Breast epithelium (tissue), 4 donors: ENCODE data around the gene AKAP8L. TPM values are rescaled to one million over a fixed set of nuclear protein-coding genes. Genes with fewer than 3 reads are reported as not detected.
"Not testable (repeated sequence)": the region's sequence is repeated elsewhere in the genome, so short reads cannot be mapped to it uniquely, and the experiment has no call there.

Source experiments
- DNase-seq, 2 donors: peaks; one replicate each; pipeline ENCODE4 v3.0.0-alpha.2; 2019; ENCODE audit warnings: low spot score in 2 of 2
- H3K27ac ChIP-seq, 2 donors: fragments of 200-600 bp; sonication (generic) in 1 of 2; one replicate each; pipeline ENCODE4 v1.5.1; 2016 to 2019; ENCODE audit warnings: mild to moderate bottlenecking in 1 of 2
- H3K27me3 ChIP-seq, 2 donors: fragments of 200-600 bp; sonication (generic) in 1 of 2; one replicate each; pipeline versions ENCODE4 v1.5.1 to v1.6.0; 2017 to 2019; ENCODE audit warnings: control low read depth in 1 of 2, mild to moderate bottlenecking in 1 of 2
- H3K36me3 ChIP-seq: fragments of 200-600 bp; one replicate; pipeline ENCODE4 v1.5.1; 2019
- H3K4me1 ChIP-seq, 2 donors: fragments of 200-600 bp; sonication (generic); one replicate each; pipeline ENCODE4 v1.5.1; 2016 to 2019; ENCODE audit warnings: control low read depth in 1 of 2
- H3K4me3 ChIP-seq, 3 donors: fragments of 200-600 bp; sonication (generic); 1 replicate in 2 of 3; 2 replicates in 1 of 3; pipeline ENCODE4 v1.5.1; 2016 to 2019; ENCODE audit warnings: mild to moderate bottlenecking in 3 of 3, moderate library complexity in 2 of 3
- H3K9me3 ChIP-seq, 2 donors: fragments of 200-600 bp; sonication (generic) in 1 of 2; one replicate each; pipeline ENCODE4 v1.5.1; 2016 to 2019; ENCODE audit warnings: control low read depth in 1 of 2
- POLR2A ChIP-seq: fragments of 450-650 bp; IDR thresholded peaks from one replicate; pipeline ENCODE4 v1.6.1; 2016; ENCODE audit warnings: antibody characterized with exemption, mild to moderate bottlenecking, moderate library complexity
- POLR2AphosphoS5 ChIP-seq, 3 donors: sonication (generic); formaldehyde crosslinking; IDR thresholded peaks; one replicate each; pipeline ENCODE4 v1.6.1; 2017; ENCODE audit warnings: antibody characterized with exemption in 3 of 3
- intact Hi-C: fragments of 100-400 bp; cut with DNase I; formaldehyde crosslinking; loops from one replicate; pipeline ENCODE4 v1.15.1; 2023; ENCODE audit warnings: low total_unique reads
- total RNA-seq, 3 donors: library from RNA; depleted of rRNA; stranded (reverse); fragments of >200 nt; gene quantifications; one replicate each; pipeline ENCODE4 v1.1.0, GENCODE V29; 2016
- TF ChIP-seq, protein P1 (sequence below), 3 donors: fragments of 450-650 bp; IDR thresholded peaks; one replicate each; pipeline ENCODE4 v1.5.1; 2016 to 2017; ENCODE audit warnings: antibody characterized with exemption in 3 of 3, mild to moderate bottlenecking in 3 of 3, moderate library complexity in 3 of 3

The AKAP8L gene
- total RNA-seq, 3 donors from 2014 or later: 77.6 to 141 (median 122) TPM

DNA sequence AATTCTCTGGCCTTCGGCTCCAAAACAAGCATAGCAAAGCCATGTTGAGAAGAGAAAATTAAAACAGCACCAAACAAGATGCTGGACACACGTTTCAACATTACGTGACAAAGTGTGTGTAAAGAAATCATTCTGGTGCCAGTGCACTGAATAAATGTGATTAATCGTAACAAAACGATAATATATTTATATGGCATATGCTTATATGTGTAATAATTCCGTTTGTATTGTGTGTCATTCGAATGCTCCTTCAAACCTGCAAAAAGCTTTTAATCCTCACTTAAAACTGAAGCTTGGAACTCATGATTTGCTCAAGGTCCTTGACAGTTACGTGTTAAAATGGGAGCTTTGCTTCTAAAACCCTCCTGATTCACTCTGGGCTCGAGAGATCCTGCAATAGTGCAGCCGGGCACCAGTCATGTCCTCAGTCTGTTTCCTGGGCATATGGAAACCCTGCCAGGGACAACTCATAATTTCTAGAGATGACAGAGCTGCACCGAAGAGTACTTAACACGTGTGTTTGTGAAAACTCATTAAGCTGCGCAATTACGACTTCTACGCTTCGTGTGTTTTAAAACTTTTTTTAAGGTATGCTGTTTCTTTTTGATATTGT is 731 bp upstream of the AKAP8L start:
- DNase-seq: no peak
- peak overlapping the region; percentile 71 to 100 (median 92) for H3K4me3 ChIP-seq
- H3K27me3 ChIP-seq: no peaks in the 10 kb centered on the region
- H3K36me3 ChIP-seq: peaks cover 6% of the 10 kb centered on the region
- H3K27ac ChIP-seq: peak overlapping the region in 1 of 2 donors; percentile 34
- intact Hi-C loops: no loop called here
- H3K9me3 ChIP-seq: no peaks in the 10 kb centered on the region
- peaks cover 0 to 14% of the 10 kb centered on the region in 2 donors for H3K4me1 ChIP-seq
- TF ChIP-seq, protein P1, sequence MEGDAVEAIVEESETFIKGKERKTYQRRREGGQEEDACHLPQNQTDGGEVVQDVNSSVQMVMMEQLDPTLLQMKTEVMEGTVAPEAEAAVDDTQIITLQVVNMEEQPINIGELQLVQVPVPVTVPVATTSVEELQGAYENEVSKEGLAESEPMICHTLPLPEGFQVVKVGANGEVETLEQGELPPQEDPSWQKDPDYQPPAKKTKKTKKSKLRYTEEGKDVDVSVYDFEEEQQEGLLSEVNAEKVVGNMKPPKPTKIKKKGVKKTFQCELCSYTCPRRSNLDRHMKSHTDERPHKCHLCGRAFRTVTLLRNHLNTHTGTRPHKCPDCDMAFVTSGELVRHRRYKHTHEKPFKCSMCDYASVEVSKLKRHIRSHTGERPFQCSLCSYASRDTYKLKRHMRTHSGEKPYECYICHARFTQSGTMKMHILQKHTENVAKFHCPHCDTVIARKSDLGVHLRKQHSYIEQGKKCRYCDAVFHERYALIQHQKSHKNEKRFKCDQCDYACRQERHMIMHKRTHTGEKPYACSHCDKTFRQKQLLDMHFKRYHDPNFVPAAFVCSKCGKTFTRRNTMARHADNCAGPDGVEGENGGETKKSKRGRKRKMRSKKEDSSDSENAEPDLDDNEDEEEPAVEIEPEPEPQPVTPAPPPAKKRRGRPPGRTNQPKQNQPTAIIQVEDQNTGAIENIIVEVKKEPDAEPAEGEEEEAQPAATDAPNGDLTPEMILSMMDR (IDR thresholded peaks at IDR 0.05): peak in 2 of 3 donors; percentile 5 to 6
- TF ChIP-seq POLR2A: no peak

- TF ChIP-seq POLR2AphosphoS5 (IDR thresholded peaks at IDR 0.05): no peak
- TF ChIP-seq, protein P1 (IDR thresholded peaks at IDR 0.05): no peak
- Histone ChIP-seq H3K27me3 (no peaks in the 10 kb centered on the region), H3K9me3 (no peaks in the 10 kb centered on the region), H3K27ac (peak overlapping the region; percentile 82 to 90), H3K4me1 (peaks cover 0 to 14% of the 10 kb centered on the region in 2 donors), H3K4me3 (peak overlapping the region; percentile 71 to 100 (median 92)), H3K36me3 (peaks cover under 1% of the 10 kb centered on the region)
- intact Hi-C loops: no loop called here
- DNase-seq: no peak
These were observed 583 bp downstream of the AKAP8L start for GRCh38 chr19:15418231-15418578.

GRCh38 chr19:15417699-15418098 is 1.1 kb downstream of the AKAP8L start:
- TF ChIP-seq POLR2AphosphoS5 (IDR thresholded peaks at IDR 0.05): no peak

DNA sequence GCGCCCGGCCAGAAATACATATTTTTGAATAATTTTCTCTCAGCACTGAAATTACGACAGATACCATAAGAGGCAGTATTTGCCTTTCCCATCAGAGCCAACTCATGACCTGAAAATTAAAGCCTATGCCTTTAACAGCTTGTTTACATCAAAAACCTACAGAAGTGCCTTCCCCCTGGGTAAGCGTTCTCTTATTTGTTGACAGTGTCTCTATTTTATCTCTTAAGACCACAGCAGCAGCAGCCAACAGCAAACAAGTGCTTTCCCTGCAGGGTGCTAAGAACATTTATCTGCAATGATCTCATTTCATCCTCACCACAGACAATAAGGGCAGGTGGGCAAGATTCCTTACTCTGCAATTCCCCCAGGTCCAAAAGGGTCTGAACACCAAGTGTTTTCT is 6.0 kb downstream of the AKAP8L start:
- no peak overlapping the region for H3K27ac ChIP-seq
- peaks cover 0 to 21% of the 10 kb centered on the region in 2 donors for H3K4me1 ChIP-seq
- intact Hi-C loops: no loop called here

More at GRCh38 chr19:15417699-15418098, 1.1 kb downstream of the AKAP8L start:
- DNase-seq: no peak
- H3K27ac ChIP-seq: peak overlapping the region; percentile 82 to 90
- no peaks in the 10 kb centered on the region for H3K36me3 ChIP-seq
- H3K4me3 ChIP-seq: peak overlapping the region; percentile 71 to 100 (median 92)
- intact Hi-C loops: no loop called here
- H3K4me1 ChIP-seq: peaks cover 0 to 17% of the 10 kb centered on the region in 2 donors
- H3K27me3 ChIP-seq: no peaks in the 10 kb centered on the region
- H3K9me3 ChIP-seq: no peaks in the 10 kb centered on the region

GRCh38 chr19:15411351-15411750 is 7.4 kb downstream of the AKAP8L start:
- H3K27me3 ChIP-seq, H3K36me3 ChIP-seq, H3K27ac ChIP-seq, DNase-seq, H3K4me1 ChIP-seq, H3K4me3 ChIP-seq, intact Hi-C loops, H3K9me3 ChIP-seq: not testable (repeated sequence)

More for the DNA sequence above, 6.0 kb downstream of the AKAP8L start:
- Histone ChIP-seq H3K36me3 (no peaks in the 10 kb centered on the region), H3K27me3 (no peaks in the 10 kb centered on the region), H3K9me3 (no peaks in the 10 kb centered on the region), H3K4me3 (no peak overlapping the region)
- no peak for TF ChIP-seq POLR2A
- TF ChIP-seq, protein P1 (IDR thresholded peaks at IDR 0.05): no peak
- TF ChIP-seq POLR2AphosphoS5 (IDR thresholded peaks at IDR 0.05): no peak
- no peak for DNase-seq

- no peak for TF ChIP-seq POLR2A
- TF ChIP-seq, protein P1 (IDR thresholded peaks at IDR 0.05): no peak
- no peak for TF ChIP-seq POLR2AphosphoS5 (IDR thresholded peaks at IDR 0.05)
- no peaks in the 10 kb centered on the region for H3K27me3 ChIP-seq
- H3K4me1 ChIP-seq: no peaks in the 10 kb centered on the region
- H3K27ac ChIP-seq: no peak overlapping the region
- H3K36me3 ChIP-seq: peaks cover 3% of the 10 kb centered on the region
- H3K4me3 ChIP-seq: no peak overlapping the region
- intact Hi-C loops: no loop called here
- DNase-seq: no peak
- no peaks in the 10 kb centered on the region for H3K9me3 ChIP-seq
These were observed 14.0 kb downstream of the AKAP8L start for GRCh38 chr19:15404780-15405211.
